Retinal pigment epithelial cell (primary cell): ENCODE measurements around the gene YPEL5.

Source experiments
- DNase-seq: peaks from one replicate; pipeline ENCODE4 v3.0.0-alpha.2; 2010; ENCODE audit warnings: low read depth
- H3K4me3 ChIP-seq: 2 replicates; pipeline ENCODE4 v1.5.1; 2011; ENCODE audit warnings: mild to moderate bottlenecking, low read length, control low read depth, moderate library complexity
- CTCF ChIP-seq: conservative IDR thresholded peaks from 2 replicates; pipeline ENCODE4 v1.5.1; 2011; ENCODE audit warnings: low read depth, low read length, control low read depth, inconsistent platforms

The YPEL5 gene

GRCh38 chr2:30115981-30116285 lies 30.9 kb upstream of the YPEL5 start:
- no peak overlapping the region for H3K4me3 ChIP-seq
- TF ChIP-seq CTCF, result no peak
- no peak for DNase-seq

- no peak for DNase-seq
- no peak for TF ChIP-seq CTCF
These were observed 24.4 kb upstream of the YPEL5 start for GRCh38 chr2:30122362-30122761.

GRCh38 chr2:30127016-30127893 lies 19.6 kb upstream of the YPEL5 start:
- peak; percentile 37 for DNase-seq
- no peak for TF ChIP-seq CTCF
- no peak overlapping the region for H3K4me3 ChIP-seq

More at GRCh38 chr2:30122362-30122761, 24.4 kb upstream of the YPEL5 start:
- no peak overlapping the region for H3K4me3 ChIP-seq

GRCh38 chr2:30134582-30134981 lies 12.2 kb upstream of the YPEL5 start:
- DNase-seq, result no peak
- TF ChIP-seq CTCF, result no peak
- no peak overlapping the region for H3K4me3 ChIP-seq

GRCh38 chr2:30135541-30135940 lies 11.3 kb upstream of the YPEL5 start:
- H3K4me3 ChIP-seq, result no peak overlapping the region
- TF ChIP-seq CTCF, result no peak
- DNase-seq, result no peak

GRCh38 chr2:30136764-30137444 lies 9.9 kb upstream of the YPEL5 start:
- no peak for TF ChIP-seq CTCF
- DNase-seq, result no peak
- H3K4me3 ChIP-seq, result no peak overlapping the region
